WI38 (cell line): ENCODE data around the gene MS4A8.
A peak's percentile ranks its signal among the peaks of the same experiment; 100 is the strongest.
"Not testable (repeated sequence)": the region's sequence is repeated elsewhere in the genome, so short reads cannot be mapped to it uniquely, and the experiment has no call there.

ENCODE experiments used
- H3K4me3 ChIP-seq: 2 replicates; pipeline ENCODE4 v1.5.1; 2011; ENCODE audit warnings: low read depth, mild to moderate bottlenecking, control low read depth, low read length
- CTCF ChIP-seq: IDR thresholded peaks from 2 replicates; pipeline ENCODE4 v1.5.1; 2012; ENCODE audit warnings: low read depth, mild to moderate bottlenecking, control low read depth, low read length

Gene MS4A8

GRCh38 chr11:60756307-60757032, 57.1 kb downstream of the MS4A8 start, which contains the start of gene MS4A15:
Gene MS4A15 (plus strand): TSS chr11:60756867. CDS start chr11:60763734, 6,867 bp downstream.
- no peak within 1 kb of the TSS for H3K4me3 ChIP-seq

DNA sequence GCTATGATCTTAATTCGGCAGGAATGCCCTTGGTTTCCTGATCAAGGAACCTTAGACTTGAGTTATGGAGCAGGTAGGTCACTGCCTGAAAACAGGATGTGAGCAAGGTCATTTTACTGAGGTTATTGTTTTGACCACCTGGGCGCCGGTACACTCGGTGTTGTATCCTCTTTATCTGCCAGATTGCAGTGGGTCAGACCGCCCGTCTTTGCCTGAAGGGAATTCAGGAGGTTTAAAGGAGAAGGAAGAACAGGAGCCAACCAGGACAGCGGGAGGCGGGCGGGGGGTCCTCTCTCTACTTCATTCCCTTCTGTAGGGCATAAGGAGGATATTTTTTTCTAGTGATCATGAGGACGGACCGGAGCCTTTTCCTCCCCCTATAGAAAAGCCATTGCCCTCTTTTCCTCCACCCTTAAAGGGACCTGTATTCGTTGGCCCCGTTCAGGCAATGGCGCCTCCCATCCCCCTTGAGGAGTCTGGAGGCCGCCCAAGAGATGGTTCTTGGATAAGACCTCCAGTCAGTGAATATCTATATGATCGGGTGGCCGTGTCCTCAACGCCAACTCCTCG, 57.9 kb downstream of the MS4A8 start:
- TF ChIP-seq CTCF: no peak
- H3K4me3 ChIP-seq: no peak overlapping the region

More at GRCh38 chr11:60756307-60757032, 57.1 kb downstream of the MS4A8 start, which contains the start of gene MS4A15:
- no peak for TF ChIP-seq CTCF

DNA sequence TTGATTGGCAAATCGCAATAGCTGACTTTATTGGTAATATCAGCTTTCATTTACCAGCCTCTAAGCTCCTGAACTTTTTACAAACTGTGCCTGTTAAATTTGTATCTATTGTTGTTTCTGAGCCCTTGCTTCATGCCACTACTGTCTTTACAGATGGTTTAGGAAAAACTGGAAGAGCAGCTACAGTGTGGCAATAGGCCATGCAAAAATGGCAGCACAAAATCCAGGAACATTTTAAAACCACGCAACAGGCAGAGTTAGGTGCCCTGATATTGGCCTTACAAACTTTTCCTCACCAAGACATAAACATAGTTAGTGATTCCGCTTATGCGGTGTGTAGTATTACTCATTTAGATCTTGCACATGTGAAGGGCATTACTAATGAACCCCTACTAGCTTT, 59.3 kb downstream of the MS4A8 start:
- not testable (repeated sequence) for H3K4me3 ChIP-seq

DNA sequence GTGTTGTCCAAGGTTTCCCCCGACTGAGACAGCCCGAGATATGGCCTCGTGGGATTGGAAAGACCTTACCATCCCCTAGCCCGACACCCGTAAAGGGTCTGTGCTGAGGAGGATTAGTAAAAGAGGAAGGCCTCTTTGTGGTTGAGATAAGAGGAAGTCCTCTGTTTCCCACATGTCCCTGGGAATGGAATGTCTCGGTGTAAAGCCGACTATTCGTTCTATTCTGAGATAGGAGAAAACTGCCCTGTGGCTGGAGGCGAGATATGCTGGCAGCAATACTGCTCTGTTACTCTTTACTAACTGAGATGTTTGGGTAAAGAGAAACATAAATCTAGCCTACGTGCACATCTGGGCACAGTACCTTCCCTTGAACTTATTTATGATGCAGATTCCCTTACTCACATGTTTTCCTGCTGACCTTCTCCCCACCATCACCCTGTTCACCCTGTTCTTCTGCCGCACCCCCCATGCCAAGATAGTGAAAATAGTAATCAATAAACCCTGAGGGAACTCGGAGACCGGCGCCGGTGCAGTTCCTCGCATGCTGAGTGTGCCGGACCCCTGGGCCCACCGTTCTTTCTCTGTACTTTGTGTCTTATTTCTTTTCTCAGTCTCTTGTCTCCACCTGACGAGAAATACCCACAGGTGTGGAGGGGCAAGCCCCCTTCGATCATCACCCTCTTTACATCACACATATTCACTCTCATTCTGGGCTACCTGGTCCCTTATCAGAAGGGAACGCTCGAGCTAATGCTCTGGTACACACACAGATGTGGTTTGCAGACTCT, 60.2 kb downstream of the MS4A8 start:
- not testable (repeated sequence) for H3K4me3 ChIP-seq

- H3K4me3 ChIP-seq: no peak overlapping the region
- TF ChIP-seq CTCF: no peak
These were observed 62.2 kb downstream of the MS4A8 start for GRCh38 chr11:60761436-60762190.

- H3K4me3 ChIP-seq: no peak overlapping the region
- 0 out of 2 replicates have a peak, but pooled peaks have one; percentile 22 for TF ChIP-seq CTCF
These were observed 63.7 kb downstream of the MS4A8 start for GRCh38 chr11:60762851-60763691.

DNA sequence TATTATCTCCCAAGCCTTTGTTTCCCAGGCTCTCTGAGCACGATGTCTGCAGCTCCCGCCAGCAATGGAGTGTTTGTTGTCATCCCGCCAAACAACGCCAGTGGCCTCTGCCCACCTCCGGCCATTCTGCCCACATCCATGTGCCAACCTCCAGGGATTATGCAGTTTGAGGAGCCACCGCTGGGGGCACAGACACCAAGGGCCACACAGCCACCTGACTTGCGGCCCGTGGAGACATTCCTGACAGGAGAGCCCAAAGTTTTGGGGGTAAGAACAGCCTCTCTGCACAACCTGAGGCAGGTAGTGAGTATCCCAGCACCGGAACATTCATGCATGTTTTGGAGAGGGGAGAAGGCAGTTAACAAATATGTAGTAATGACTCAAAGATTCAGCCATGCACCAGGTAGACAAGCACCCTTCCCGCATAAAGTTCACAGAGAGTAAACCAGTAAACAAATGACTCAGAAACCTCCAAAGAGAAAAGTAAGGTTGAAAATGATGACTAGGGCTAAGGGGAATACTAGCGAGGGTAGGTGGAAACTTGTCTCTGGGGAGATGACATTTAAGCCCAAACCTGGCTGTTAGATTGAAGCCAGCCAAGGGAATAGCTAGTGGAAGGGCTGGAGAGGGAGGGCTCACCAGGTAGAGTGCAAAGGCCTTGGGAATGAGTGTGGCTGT, 64.4 kb downstream of the MS4A8 start:
- no peak for TF ChIP-seq CTCF
- no peak overlapping the region for H3K4me3 ChIP-seq
